HS-5 (cell line): ENCODE results near the gene AMIGO3.
"Not testable (repeated sequence)": the region's sequence is repeated elsewhere in the genome, so short reads cannot be mapped to it uniquely, and the experiment has no call there.

ENCODE experiments used
- DNase-seq: peaks from one replicate; pipeline ENCODE4 v3.0.0-alpha.2; 2012; ENCODE audit warnings: low read depth

The AMIGO3 gene, protein sequence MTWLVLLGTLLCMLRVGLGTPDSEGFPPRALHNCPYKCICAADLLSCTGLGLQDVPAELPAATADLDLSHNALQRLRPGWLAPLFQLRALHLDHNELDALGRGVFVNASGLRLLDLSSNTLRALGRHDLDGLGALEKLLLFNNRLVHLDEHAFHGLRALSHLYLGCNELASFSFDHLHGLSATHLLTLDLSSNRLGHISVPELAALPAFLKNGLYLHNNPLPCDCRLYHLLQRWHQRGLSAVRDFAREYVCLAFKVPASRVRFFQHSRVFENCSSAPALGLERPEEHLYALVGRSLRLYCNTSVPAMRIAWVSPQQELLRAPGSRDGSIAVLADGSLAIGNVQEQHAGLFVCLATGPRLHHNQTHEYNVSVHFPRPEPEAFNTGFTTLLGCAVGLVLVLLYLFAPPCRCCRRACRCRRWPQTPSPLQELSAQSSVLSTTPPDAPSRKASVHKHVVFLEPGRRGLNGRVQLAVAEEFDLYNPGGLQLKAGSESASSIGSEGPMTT

GRCh38 chr3:49719214-49719884 is at the start of gene AMIGO3:
TSS of gene AMIGO3 (minus strand) at chr3:49719684. CDS start at chr3:49719465, 219 bp downstream.
- DNase-seq = no peak

- no peak for DNase-seq
Measured at GRCh38 chr3:49763981-49764380, 44.5 kb upstream of the AMIGO3 start.

GRCh38 chr3:49761661-49762060 is 42.2 kb upstream of the AMIGO3 start:
- no peak for DNase-seq

GRCh38 chr3:49759226-49759625 is 39.7 kb upstream of the AMIGO3 start:
- no peak for DNase-seq

- DNase-seq = no peak
Measured at GRCh38 chr3:49757197-49757596, 37.7 kb upstream of the AMIGO3 start.

DNA sequence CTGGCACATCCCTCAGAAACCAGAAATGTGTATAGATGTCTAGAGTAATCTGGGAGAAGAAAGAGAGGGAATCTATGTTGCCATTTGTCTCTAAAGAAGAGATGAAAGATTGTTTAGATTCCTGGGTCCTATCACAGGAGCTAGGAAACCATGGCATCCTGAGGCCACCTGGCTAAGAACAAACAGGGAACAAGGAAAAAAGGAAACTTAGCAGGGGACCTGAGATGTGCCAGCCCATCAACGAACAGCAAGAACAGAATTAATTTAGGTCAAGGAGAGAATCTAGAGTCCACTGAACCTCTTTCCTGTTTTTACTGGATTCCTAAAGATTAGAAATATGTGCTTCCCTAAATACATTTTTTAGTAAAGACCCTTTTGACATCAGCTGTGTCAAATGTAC is 36.6 kb upstream of the AMIGO3 start:
- no peak for DNase-seq

DNA sequence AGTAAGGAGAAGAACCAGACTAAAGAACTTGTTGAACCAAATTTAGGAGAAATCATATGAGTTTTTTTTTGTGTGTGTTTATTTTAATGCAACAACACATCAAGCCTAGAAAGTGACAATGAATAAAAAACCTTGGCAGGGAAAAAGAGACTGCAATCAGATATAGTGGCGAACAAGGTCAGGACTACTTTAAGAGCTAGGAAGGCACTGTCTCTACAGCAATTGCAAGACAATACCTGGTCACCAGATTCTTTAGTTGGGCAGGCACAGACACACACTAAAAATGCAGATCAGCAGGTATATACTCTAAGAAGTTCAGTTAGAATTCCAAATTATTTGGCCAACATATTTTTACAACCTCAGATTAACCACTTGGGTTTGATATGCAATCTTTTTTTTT is 35.1 kb upstream of the AMIGO3 start:
- DNase-seq = no peak

GRCh38 chr3:49751501-49751900 is 32.0 kb upstream of the AMIGO3 start:
- no peak for DNase-seq

DNA sequence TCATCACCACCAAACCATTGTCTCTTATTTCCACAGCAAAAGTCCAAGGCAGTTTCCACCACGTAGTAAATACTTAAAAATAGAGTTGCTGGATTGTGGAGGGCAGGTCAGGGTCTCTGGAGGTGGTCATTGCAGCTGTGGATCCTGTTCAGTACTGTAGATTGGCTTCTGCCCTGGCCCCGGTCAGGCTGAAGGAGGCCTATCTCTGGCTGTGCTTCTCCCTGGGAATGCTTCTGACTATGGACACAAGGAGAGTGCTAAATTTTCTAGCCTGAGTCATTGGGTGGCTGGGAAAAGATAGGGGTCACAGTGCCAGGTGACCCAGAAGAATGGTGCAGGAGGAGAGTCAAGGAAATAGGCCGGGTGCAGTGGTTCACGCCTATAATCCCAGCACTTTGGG is 30.6 kb upstream of the AMIGO3 start:
- DNase-seq = no peak

- not testable (repeated sequence) for DNase-seq
Measured at GRCh38 chr3:49748874-49749273, 29.4 kb upstream of the AMIGO3 start.

DNA sequence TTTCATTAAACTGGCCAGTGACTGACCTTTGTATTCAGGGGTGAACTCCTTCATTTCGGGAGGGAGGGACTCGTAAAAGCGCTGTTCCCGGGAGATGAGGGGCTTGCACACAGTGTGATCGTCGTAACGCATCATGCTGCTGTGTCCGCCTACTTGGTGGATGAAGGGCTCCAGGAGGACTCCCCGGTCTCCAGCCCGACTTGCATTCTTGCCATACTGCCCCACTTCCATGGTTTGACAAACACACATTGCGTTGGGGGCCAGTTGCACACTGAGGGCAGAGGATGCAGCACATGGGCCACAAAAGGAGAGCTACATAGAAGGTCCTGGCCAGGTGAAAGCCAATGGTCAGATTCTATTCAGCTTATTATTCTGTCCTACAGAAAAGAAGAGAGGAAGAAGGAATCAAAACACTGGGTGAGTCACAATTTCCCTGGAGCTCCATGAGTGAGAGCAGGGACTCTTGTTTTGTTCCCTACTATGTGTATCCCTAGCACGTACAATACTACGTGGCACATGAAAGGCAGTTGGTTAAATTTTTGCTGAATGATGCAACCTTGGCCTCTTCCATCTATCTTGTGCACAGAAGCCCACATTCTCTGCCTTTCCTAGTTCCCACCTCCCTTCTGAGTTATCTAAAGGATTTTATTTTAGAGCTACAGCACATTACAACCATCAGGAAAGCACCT is 28.5 kb upstream of the AMIGO3 start:
- DNase-seq = no peak

DNA sequence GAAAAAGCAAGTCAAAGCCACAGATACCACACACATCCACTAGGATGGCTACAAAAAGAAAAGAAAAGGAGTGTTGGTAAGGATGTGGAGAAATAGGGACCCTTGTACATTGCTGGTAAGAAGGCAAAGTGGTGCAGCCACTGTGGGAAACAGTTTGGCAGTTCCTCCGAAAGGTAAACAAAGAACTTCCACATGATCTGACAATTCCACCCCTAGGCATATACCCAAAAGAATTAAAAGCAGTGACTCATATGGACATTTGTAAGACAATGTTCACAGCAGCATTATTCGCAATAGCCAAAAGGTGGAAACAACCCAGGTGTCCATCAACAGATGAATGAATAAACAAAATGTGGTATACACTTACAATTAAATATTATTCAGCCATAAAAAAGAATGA is 26.5 kb upstream of the AMIGO3 start:
- no peak for DNase-seq

- DNase-seq = no peak
Measured at GRCh38 chr3:49740427-49740826, 20.9 kb upstream of the AMIGO3 start.

GRCh38 chr3:49738067-49738713 is 18.7 kb upstream of the AMIGO3 start:
- DNase-seq = no peak

DNA sequence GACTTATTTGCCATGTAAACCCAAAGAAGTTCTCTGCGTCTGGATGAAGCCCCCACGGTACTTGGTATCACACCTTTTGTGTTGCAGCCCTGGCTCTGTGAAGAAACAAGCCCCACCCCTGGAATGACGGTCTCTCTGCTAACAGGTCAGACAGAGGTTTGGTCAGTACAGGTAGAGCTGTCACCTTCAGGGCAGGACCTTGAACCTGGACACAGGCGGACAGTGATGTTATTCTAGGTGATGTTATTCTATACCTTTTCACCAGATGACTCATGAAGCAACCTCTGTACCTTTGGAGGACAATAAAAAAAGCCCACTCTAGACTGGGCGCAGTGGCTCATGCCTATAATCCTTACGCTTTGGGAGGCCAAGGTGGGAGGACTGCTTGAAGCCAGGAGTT is 15.3 kb upstream of the AMIGO3 start:
- no peak for DNase-seq

DNA sequence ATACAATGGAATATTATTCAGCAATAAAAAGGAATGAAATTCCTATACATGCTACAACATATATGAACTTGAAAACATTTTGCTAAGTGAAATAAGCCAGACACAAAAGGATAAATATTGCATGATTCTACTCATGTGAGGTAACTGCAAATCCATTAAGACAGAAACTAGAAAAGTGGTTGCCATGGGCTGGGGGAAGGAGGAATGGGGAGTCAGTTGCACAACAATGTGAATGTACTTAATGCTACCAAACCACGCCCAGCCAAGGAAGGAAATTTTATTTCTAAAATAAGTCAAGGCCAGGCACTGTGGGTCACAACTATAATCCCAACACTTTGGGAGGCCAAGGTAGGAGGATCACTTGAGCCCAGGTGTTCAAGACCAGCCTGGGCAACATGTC is 14.1 kb upstream of the AMIGO3 start:
- no peak for DNase-seq

GRCh38 chr3:49732597-49732996 is 13.1 kb upstream of the AMIGO3 start:
- no peak for DNase-seq

DNA sequence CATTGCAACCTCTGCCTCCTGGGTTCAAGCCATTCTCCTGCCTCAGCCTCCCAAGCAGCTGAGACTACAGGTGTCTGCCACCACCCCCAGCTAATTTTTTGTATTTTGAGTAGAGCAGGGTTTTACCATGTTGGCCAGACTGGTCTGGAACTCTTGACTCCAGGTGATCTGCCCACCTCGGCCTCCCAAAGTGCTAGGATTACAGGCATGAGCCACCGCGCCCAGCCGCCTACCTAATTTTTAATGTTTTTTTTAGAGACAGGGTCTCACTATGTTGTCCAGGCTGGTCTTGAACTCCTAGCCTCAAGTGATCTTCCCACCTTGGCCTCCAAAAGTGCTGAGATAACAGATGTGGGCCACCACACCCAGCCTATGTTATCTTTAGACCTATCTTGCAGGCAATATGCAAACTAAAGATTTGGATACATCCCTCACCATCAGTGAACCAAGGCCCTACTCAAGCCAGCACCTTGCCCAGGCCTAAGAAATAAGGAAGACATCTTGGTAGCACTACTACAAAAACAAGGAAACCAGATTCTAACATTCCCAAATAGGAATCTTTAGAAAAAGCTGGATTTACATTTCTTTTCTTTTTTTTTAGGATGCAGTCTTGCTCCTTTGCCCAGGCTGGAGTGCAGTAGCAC is 10.6 kb upstream of the AMIGO3 start:
- DNase-seq = no peak

DNA sequence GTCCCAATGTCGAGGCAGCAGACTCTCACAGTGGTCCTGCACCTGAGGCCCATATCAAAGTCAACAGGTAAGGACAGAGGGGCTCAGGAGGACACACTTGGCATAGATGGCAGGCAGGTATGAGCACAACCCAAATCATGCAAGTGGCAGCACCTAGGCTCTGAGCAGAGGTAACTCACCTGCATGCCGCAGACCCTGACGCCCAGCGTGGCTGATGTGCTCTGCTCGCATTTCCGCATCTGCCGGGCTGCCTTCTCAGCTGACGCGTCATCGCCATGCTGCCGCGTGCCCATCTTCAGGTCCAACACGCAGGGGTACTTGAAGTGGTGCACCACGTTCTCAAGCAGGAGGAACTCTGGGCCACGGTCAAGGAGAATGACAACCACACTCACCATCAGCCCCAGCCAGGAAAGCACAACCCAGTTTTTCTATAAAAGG is 8.5 kb upstream of the AMIGO3 start:
- DNase-seq = no peak

DNA sequence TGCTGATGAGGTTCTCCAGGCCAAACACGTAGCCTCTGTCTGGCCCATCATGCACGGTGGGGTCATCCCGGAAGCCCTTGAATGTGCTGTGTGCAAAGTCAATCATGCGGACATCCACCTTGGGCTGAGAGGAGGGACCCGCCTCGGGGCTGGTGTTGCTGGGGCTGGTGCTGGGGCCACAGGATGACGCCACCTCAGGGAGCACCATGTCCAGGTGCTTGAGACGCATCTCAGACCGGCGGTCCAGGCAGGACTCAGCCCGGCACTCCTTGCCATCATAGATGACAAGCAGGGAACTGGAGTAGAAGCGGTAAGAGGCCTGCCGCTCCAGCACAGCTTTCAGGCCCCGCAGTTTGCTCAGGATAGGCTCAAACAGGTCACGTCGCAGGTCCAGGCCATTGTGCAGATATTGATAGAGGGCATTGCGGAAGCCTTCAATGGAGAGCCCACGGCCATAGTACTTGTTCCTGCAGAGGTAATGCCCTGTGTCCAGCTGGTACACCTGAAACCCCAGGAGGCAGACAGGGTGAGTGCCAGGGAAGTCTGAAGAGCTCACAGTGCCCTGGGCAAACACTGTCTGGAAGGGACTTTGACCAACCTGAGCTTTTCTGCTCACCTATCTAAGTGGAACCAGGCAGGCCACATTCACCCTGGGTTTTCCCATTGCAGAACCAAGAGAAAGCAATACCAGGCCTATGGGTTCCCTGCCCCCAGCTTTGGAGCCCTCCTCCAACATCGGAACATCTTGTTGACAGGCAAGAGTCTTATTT is 7.9 kb upstream of the AMIGO3 start:
- no peak for DNase-seq
